Endothelial cell of umbilical vein (primary cell): ENCODE results near the gene TCF15. TPM values are rescaled to one million over a fixed set of nuclear protein-coding genes. Genes with fewer than 3 reads are reported as not detected.

Source experiments
- BruUV-seq: library from RNA; stranded (reverse); fragments of 400-500 nt; replicated peaks from 2 replicates; lab custom pipeline; 2021; lab: Mats Ljungman, UMichigan
- CTCF ChIA-PET: fragments of 300-600, 350-600 bp; sonication (Branson Sonifier 250); formaldehyde crosslinking; loops from one replicate; lab custom pipeline; 2021; ENCODE audit warnings: antibody characterized with exemption, inconsistent platforms; lab: Charles Lee
- POLR2A ChIA-PET: fragments of 300-600, 350-600 bp; sonication (Branson Sonifier 250); formaldehyde crosslinking; loops from one replicate; lab custom pipeline; 2021; ENCODE audit warnings: antibody characterized with exemption, inconsistent platforms; lab: Charles Lee
- DNase-seq: peaks from one replicate; pipeline ENCODE4 v3.0.0-alpha.2; 2011; ENCODE audit warnings: low read depth, low spot score
- FAIRE-seq: peaks from 2 replicates; lab custom pipeline; 2011; peaks lifted over from hg19 to GRCh38; lab: Jason Lieb, UNC
- H2AFZ ChIP-seq: 2 replicates; pipeline ENCODE4 v1.6.0; 2012; ENCODE audit warnings: low read depth, low read length, control low read depth, inconsistent platforms
- H3K27ac ChIP-seq: 2 replicates; pipeline ENCODE4 v1.5.1; 2011; ENCODE audit warnings: low read depth, mild to moderate bottlenecking, control low read depth, low read length, moderate library complexity; ENCODE audit not compliant: insufficient read depth
- H3K27me3 ChIP-seq, 2 experiments: 2 replicates each; pipeline versions ENCODE4 v1.6.0 to v1.6.1; 2011; ENCODE audit warnings: low read length in 2 of 2, mixed read lengths in 1 of 2; ENCODE audit not compliant: control insufficient read depth in 2 of 2, insufficient read depth in 2 of 2
- H3K36me3 ChIP-seq, 2 experiments: 2 replicates in 1 of 2; 3 replicates in 1 of 2; pipeline ENCODE4 v1.5.1; 2011; ENCODE audit warnings: low read length in 2 of 2, mild to moderate bottlenecking in 1 of 2, moderate library complexity in 1 of 2; ENCODE audit not compliant: control insufficient read depth in 2 of 2, insufficient read depth in 2 of 2; ENCODE audit errors: extremely low read depth in 1 of 2
- H3K4me1 ChIP-seq: 3 replicates; pipeline ENCODE4 v1.5.1; 2011; ENCODE audit warnings: mild to moderate bottlenecking, low read length; ENCODE audit not compliant: control insufficient read depth, insufficient read depth; ENCODE audit errors: extremely low read depth
- H3K4me2 ChIP-seq: 2 replicates; pipeline ENCODE4 v1.6.1; 2011; ENCODE audit warnings: low read length, control low read depth, mixed read lengths; ENCODE audit not compliant: insufficient read depth
- H3K4me3 ChIP-seq, 3 experiments: fragments of 200-600 bp in 1 of 3; sonication (generic), shearing (Covaris generic) in 1 of 3; replicated peaks in 1 of 3; 2 replicates each; pipeline ENCODE4 v1.5.1; 2011 to 2016; ENCODE audit warnings: control low read depth in 3 of 3, low read length in 3 of 3, mild to moderate bottlenecking in 2 of 3, inconsistent platforms in 1 of 3, low read depth in 1 of 3, moderate library complexity in 1 of 3; ENCODE audit not compliant: insufficient read depth in 1 of 3
- H3K79me2 ChIP-seq: 2 replicates; pipeline ENCODE4 v1.6.0; 2012; ENCODE audit warnings: low read length, inconsistent platforms; ENCODE audit not compliant: control insufficient read depth, insufficient read depth
- H3K9ac ChIP-seq: replicated peaks from 2 replicates; pipeline ENCODE3; 2011; ENCODE audit warnings: low read length, control low read depth; ENCODE audit not compliant: insufficient read depth; ENCODE audit errors: extremely low read depth
- H3K9me1 ChIP-seq: replicated peaks from 3 replicates; pipeline ENCODE4 v1.6.0; 2011; ENCODE audit warnings: mild to moderate bottlenecking, low read length; ENCODE audit not compliant: control insufficient read depth, insufficient read depth; ENCODE audit errors: extremely low read depth
- H3K9me3 ChIP-seq: replicated peaks from 2 replicates; pipeline ENCODE4 v1.5.1; 2012; ENCODE audit warnings: low read length, inconsistent platforms; ENCODE audit not compliant: control insufficient read depth, insufficient read depth
- H4K20me1 ChIP-seq: replicated peaks from 2 replicates; pipeline ENCODE3; 2011; ENCODE audit warnings: mild to moderate bottlenecking, low read length; ENCODE audit not compliant: control insufficient read depth, insufficient read depth; ENCODE audit errors: extremely low read depth
- EZH2 ChIP-seq: IDR thresholded peaks from 2 replicates; pipeline ENCODE4 v1.6.1; 2012; ENCODE audit warnings: borderline replicate concordance, low read depth, mild to moderate bottlenecking, moderate library complexity, low read length, inconsistent platforms; ENCODE audit not compliant: severe bottlenecking
- FOS ChIP-seq: IDR thresholded peaks from 2 replicates; pipeline ENCODE4 v1.6.1; 2011; ENCODE audit warnings: mild to moderate bottlenecking, low read length, moderate library complexity, borderline replicate concordance; ENCODE audit not compliant: insufficient read depth
- GATA2 ChIP-seq: IDR thresholded peaks from 2 replicates; pipeline ENCODE4 v1.7.0; 2011; ENCODE audit warnings: low read depth, mild to moderate bottlenecking, moderate library complexity, mixed read lengths, low read length; ENCODE audit not compliant: insufficient read length, insufficient read depth
- JUN ChIP-seq: IDR thresholded peaks from 2 replicates; pipeline ENCODE4 v1.6.1; 2011; ENCODE audit warnings: borderline replicate concordance, low read depth; ENCODE audit not compliant: insufficient read length, insufficient read depth
- MYC ChIP-seq: IDR thresholded peaks from one replicate; pipeline ENCODE4 v1.6.1; 2011; ENCODE audit warnings: mild to moderate bottlenecking, low read depth, low read length
- POLR2A ChIP-seq: IDR thresholded peaks from 2 replicates; pipeline ENCODE4 v1.6.1; 2012; ENCODE audit warnings: low read depth, mild to moderate bottlenecking, control low read depth, low read length
- POLR2AphosphoS5 ChIP-seq: IDR thresholded peaks from 2 replicates; pipeline ENCODE4 v1.6.1; 2012; ENCODE audit warnings: low read depth, mild to moderate bottlenecking, control low read depth, low read length, moderate library complexity; ENCODE audit not compliant: insufficient read depth
- dilution Hi-C: fragments of 300-500 bp; cut with MboI; formaldehyde crosslinking; loops from one replicate; pipeline ENCODE4 v1.15.0; 2019; ENCODE audit warnings: low sequenced_read_pairs; ENCODE audit not compliant: extremely low pct_ligation_motif_present
- intact Hi-C: fragments of 100-400 bp; cut with micrococcal nuclease; formaldehyde crosslinking; loops from one replicate; pipeline ENCODE4 v1.10.0; 2022
- polyA plus RNA-seq, 4 experiments: library from polyadenylated mRNA; depleted of rRNA in 3 of 4; stranded (reverse) in 3 of 4; unstranded in 1 of 4; fragments of >200 nt; gene quantifications; 2 replicates each; pipeline versions ENCODE4 v1.2.1 to v1.2.3, GENCODE V29; 2011 to 2012; ENCODE audit warnings: missing spikeins in 1 of 4
- total RNA-seq: library from RNA; stranded (reverse); gene quantifications from 2 replicates; pipeline ENCODE4 v1.2.3, GENCODE V29; 2021
- TF ChIP-seq, protein P1 (sequence below): IDR thresholded peaks from 2 replicates; pipeline ENCODE4 v1.6.1; 2011; ENCODE audit not compliant: insufficient read depth, insufficient read length
- TF ChIP-seq, protein P2 (sequence below), 2 donors: IDR thresholded peaks; 1 replicate in 1 of 2; 2 replicates in 1 of 2; pipeline ENCODE4 v1.5.1; 2011; ENCODE audit warnings: low read length in 2 of 2, mild to moderate bottlenecking in 2 of 2, moderate library complexity in 2 of 2, control low read depth in 1 of 2, inconsistent platforms in 1 of 2, low read depth in 1 of 2; ENCODE audit not compliant: insufficient read depth in 1 of 2; ENCODE audit errors: extremely low read depth in 1 of 2

The TCF15 gene
- total and polyA plus RNA-seq, 2 donors (not counting 3 experiments of a cell fraction or from before 2014, with no cell fraction given) = 0.07 to 1.3 TPM

DNA sequence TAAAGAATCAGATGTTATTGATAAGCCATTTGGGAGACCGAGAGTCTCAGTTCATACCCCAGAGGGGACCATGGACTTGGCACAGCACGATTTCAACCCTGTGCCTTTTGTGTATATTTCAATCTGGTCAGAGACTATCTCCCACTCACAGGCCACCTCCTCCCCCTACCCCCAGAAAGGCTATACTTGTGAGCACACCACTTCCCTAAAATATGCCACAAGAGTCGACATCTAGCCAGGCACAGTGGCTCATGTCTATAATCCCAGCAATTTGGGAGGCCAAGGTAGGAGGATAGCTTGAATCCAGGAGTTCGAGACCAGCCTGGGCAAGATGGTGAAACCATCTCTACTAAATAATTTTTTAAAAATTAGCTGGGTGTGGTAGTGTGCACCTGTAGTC, 13.6 kb upstream of the TCF15 start:
- ChIA-PET POLR2A (no interaction called here), CTCF (interaction anchor here (1.1 to 3.2 kb wide), 3 partner anchors 22 to 63 kb away, joined by 4 to 11 read pairs (median 8); no protein-coding TSS in a partner anchor)
- H3K4me3 ChIP-seq = no peak overlapping the region
- no peaks in the 10 kb centered on the region for H3K9me3 ChIP-seq
- no TSS peak for BruUV-seq
- no peak overlapping the region for H3K4me2 ChIP-seq
- TF ChIP-seq, protein P1, sequence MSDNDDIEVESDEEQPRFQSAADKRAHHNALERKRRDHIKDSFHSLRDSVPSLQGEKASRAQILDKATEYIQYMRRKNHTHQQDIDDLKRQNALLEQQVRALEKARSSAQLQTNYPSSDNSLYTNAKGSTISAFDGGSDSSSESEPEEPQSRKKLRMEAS = no peak
- TF ChIP-seq POLR2A = no peak
- no peak for TF ChIP-seq MYC
- TF ChIP-seq FOS = no peak
- TF ChIP-seq EZH2 = no peak
- TF ChIP-seq JUN = no peak
- TF ChIP-seq GATA2 = no peak
- TF ChIP-seq POLR2AphosphoS5 = no peak
- TF ChIP-seq, protein P2, sequence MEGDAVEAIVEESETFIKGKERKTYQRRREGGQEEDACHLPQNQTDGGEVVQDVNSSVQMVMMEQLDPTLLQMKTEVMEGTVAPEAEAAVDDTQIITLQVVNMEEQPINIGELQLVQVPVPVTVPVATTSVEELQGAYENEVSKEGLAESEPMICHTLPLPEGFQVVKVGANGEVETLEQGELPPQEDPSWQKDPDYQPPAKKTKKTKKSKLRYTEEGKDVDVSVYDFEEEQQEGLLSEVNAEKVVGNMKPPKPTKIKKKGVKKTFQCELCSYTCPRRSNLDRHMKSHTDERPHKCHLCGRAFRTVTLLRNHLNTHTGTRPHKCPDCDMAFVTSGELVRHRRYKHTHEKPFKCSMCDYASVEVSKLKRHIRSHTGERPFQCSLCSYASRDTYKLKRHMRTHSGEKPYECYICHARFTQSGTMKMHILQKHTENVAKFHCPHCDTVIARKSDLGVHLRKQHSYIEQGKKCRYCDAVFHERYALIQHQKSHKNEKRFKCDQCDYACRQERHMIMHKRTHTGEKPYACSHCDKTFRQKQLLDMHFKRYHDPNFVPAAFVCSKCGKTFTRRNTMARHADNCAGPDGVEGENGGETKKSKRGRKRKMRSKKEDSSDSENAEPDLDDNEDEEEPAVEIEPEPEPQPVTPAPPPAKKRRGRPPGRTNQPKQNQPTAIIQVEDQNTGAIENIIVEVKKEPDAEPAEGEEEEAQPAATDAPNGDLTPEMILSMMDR (IDR thresholded peaks at IDR 0.05; ENCODE audit: extremely low read depth in 1 of 2, insufficient read depth in 1 of 2, low read depth in 1 of 2, low read length in 2 of 2) = no peak
- H3K9ac ChIP-seq = no peak overlapping the region
- no peaks in the 10 kb centered on the region for H3K36me3 ChIP-seq
- peaks cover 2 to 11% of the 10 kb centered on the region in 2 experiments for H3K27me3 ChIP-seq
- no peak overlapping the region for H2AFZ ChIP-seq
- DNase-seq (no peak), FAIRE-seq (no peak)
- intact Hi-C loops (no loop called here), dilution Hi-C loops (no loop called here)
- H3K79me2 ChIP-seq = no peaks in the 10 kb centered on the region
- no peaks in the 10 kb centered on the region for H3K4me1 ChIP-seq
- H3K27ac ChIP-seq = no peak overlapping the region
- no peaks in the 10 kb centered on the region for H3K9me1 ChIP-seq
- H4K20me1 ChIP-seq = no peaks in the 10 kb centered on the region
